HCEC 1CT (cell line): Measurements from ENCODE around the gene TOM1L1.

Experiments used
- DNase-seq: peaks from one replicate; pipeline ENCODE4 v3.0.0-alpha.2; 2017

TOM1L1 gene

DNA sequence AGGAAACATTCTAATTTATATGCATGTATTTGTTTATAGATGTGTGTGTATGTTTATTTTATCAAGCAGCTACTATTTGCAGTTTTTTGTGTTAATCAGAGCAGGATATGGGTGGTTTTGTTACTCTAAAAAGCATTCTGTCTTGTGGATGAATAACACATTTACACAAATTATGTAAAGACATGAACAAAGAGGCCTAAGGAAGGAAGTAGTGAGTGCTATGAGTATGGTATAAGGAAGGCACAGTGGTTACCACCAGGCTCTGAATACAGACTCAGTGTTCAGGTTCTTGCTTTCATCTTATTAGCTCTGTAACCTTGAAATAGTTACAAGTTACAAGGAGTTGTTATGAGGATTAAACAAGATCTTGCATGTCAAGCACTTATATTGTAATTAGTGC lies 101.8 kb downstream of the TOM1L1 start:
- no peak for DNase-seq

DNA sequence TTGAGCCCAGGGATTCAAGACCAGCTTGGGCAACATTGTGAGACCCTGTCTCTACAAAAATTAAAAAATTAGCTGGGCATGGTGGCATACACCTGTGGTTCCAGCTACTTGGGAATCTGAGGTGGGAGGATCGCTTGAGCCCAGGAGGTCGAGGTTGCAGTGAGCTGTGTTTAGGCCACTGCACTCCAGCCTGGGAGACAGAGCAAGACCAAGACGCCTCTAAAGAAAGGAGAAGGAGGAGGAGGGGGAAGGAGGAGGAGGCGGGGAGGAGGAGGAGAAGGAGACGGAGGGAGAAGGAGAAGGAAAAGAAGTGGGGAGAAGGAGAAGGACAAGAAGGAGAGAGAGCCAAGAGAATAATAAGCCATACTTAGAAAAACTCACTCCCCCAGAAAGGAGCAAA lies 103.8 kb downstream of the TOM1L1 start:
- no peak for DNase-seq

DNA sequence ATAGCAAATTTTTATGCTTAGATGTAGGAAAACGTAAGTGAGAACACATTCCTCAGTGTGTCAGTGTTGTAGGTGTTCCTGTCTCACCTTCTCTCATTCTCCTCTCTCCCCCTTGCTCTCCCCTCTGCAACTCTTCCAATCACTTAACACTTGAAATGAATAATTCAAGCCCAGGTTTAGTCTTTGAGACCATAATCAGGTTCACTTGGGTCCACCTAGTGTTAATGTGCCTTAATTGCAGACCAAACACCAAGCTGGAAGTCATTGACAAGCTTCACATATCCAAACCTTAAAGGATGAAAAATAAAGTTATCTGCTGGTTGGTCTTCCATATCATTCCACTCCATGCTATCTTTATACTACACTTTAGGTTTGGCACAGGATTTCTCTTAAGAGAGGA lies 104.9 kb downstream of the TOM1L1 start:
- DNase-seq = peak; percentile 23
